Measurements from ENCODE around the gene RASAL3. TPM values are rescaled to one million over a fixed set of nuclear protein-coding genes. Genes with fewer than 3 reads are reported as not detected.

RASAL3 gene
- total RNA-seq, 1 experiment from 2014 or later = not detected

GRCh38 chr19:15436012-15436825 is 28.1 kb downstream of the RASAL3 start:
- no peak for DNase-seq (ENCODE audit: low spot score)

GRCh38 chr19:15433519-15434069 is 30.8 kb downstream of the RASAL3 start:
- no peak for DNase-seq (ENCODE audit: low spot score)

- DNase-seq (ENCODE audit: low spot score) = peak; percentile 79
Observed at GRCh38 chr19:15432629-15433518, 31.5 kb downstream of the RASAL3 start.

- peak; percentile 3 for DNase-seq (ENCODE audit: low spot score)
Observed at GRCh38 chr19:15432018-15432494, 32.3 kb downstream of the RASAL3 start.

- no peak for DNase-seq (ENCODE audit: low spot score)
Observed at GRCh38 chr19:15431396-15432017, 32.8 kb downstream of the RASAL3 start.

GRCh38 chr19:15430526-15431120 is 33.7 kb downstream of the RASAL3 start:
- no peak for DNase-seq (ENCODE audit: low spot score)

- no peak for DNase-seq (ENCODE audit: low spot score)
Observed at GRCh38 chr19:15429825-15430467, 34.4 kb downstream of the RASAL3 start.

GRCh38 chr19:15428956-15429824 is 35.2 kb downstream of the RASAL3 start:
- DNase-seq (ENCODE audit: low spot score) = no peak

GRCh38 chr19:15427991-15428471 is 36.3 kb downstream of the RASAL3 start:
- no peak for DNase-seq (ENCODE audit: low spot score)

GRCh38 chr19:15427350-15427700 is 37.0 kb downstream of the RASAL3 start:
- no peak for DNase-seq (ENCODE audit: low spot score)

- DNase-seq (ENCODE audit: low spot score) = no peak
Observed at GRCh38 chr19:15426485-15427349, 37.6 kb downstream of the RASAL3 start.

- DNase-seq (ENCODE audit: low spot score) = no peak
Observed at GRCh38 chr19:15425321-15425950, 38.9 kb downstream of the RASAL3 start.

- no peak for DNase-seq (ENCODE audit: low spot score)
Observed at GRCh38 chr19:15424692-15425272, 39.6 kb downstream of the RASAL3 start.

- no peak for DNase-seq (ENCODE audit: low spot score)
Observed at GRCh38 chr19:15424121-15424520, 40.2 kb downstream of the RASAL3 start.

GRCh38 chr19:15423130-15423529 is 41.2 kb downstream of the RASAL3 start:
- no peak for DNase-seq (ENCODE audit: low spot score)

GRCh38 chr19:15422296-15423075 is 41.9 kb downstream of the RASAL3 start:
- DNase-seq (ENCODE audit: low spot score) = no peak

GRCh38 chr19:15421721-15422260 is 42.6 kb downstream of the RASAL3 start:
- DNase-seq (ENCODE audit: low spot score) = no peak
